Measurements from ENCODE around the gene APOC3. TPM values are rescaled to one million over a fixed set of nuclear protein-coding genes. Genes with fewer than 3 reads are reported as not detected.
"Not testable (repeated sequence)": the region's sequence is repeated elsewhere in the genome, so short reads cannot be mapped to it uniquely, and the experiment has no call there.

APOC3 gene
- total RNA-seq, 1 donor from 2014 or later: not detected

- TF ChIP-seq CTCF (conservative IDR thresholded peaks at IDR 0.05; ENCODE audit: low read depth, low read length): no peak
- DNase-seq (ENCODE audit: low read depth): no peak
- no peak overlapping the region for H3K4me3 ChIP-seq (ENCODE audit: low read depth, low read length)
Observed at GRCh38 chr11:116792869-116793771, 36.6 kb upstream of the APOC3 start.

GRCh38 chr11:116793772-116794097 lies 36.0 kb upstream of the APOC3 start:
- no peak for TF ChIP-seq CTCF (conservative IDR thresholded peaks at IDR 0.05; ENCODE audit: low read depth, low read length)
- no peak for DNase-seq (ENCODE audit: low read depth)
- H3K4me3 ChIP-seq (ENCODE audit: low read depth, low read length): no peak overlapping the region

- DNase-seq (ENCODE audit: low read depth): no peak
- H3K4me3 ChIP-seq (ENCODE audit: low read depth, low read length): no peak overlapping the region
- TF ChIP-seq CTCF (conservative IDR thresholded peaks at IDR 0.05; ENCODE audit: low read depth, low read length): no peak
Observed at GRCh38 chr11:116794851-116795250, 34.9 kb upstream of the APOC3 start.

GRCh38 chr11:116796548-116796947 lies 33.2 kb upstream of the APOC3 start:
- DNase-seq (ENCODE audit: low read depth): no peak
- TF ChIP-seq CTCF (conservative IDR thresholded peaks at IDR 0.05; ENCODE audit: low read depth, low read length): no peak
- no peak overlapping the region for H3K4me3 ChIP-seq (ENCODE audit: low read depth, low read length)

GRCh38 chr11:116797816-116798215 lies 31.9 kb upstream of the APOC3 start:
- TF ChIP-seq CTCF (conservative IDR thresholded peaks at IDR 0.05; ENCODE audit: low read depth, low read length): no peak
- DNase-seq (ENCODE audit: low read depth): no peak
- no peak overlapping the region for H3K4me3 ChIP-seq (ENCODE audit: low read depth, low read length)

GRCh38 chr11:116798368-116798767 lies 31.3 kb upstream of the APOC3 start:
- no peak for TF ChIP-seq CTCF (conservative IDR thresholded peaks at IDR 0.05; ENCODE audit: low read depth, low read length)
- no peak overlapping the region for H3K4me3 ChIP-seq (ENCODE audit: low read depth, low read length)
- DNase-seq (ENCODE audit: low read depth): no peak

GRCh38 chr11:116800610-116801009 lies 29.1 kb upstream of the APOC3 start:
- DNase-seq (ENCODE audit: low read depth): no peak
- no peak for TF ChIP-seq CTCF (conservative IDR thresholded peaks at IDR 0.05; ENCODE audit: low read depth, low read length)
- no peak overlapping the region for H3K4me3 ChIP-seq (ENCODE audit: low read depth, low read length)

- not testable (repeated sequence) for DNase-seq (ENCODE audit: low read depth); H3K4me3 ChIP-seq (ENCODE audit: low read depth, low read length)
Observed at GRCh38 chr11:116801662-116802061, 28.0 kb upstream of the APOC3 start.
